Nephron progenitor cell (in vitro differentiated cells): Measurements from ENCODE around the gene C2orf69.
"Not testable (repeated sequence)": the region's sequence is repeated elsewhere in the genome, so short reads cannot be mapped to it uniquely, and the experiment has no call there.

ENCODE experiments used
- DNase-seq: peaks from one replicate; pipeline ENCODE4 v3.0.0; 2021
- H3K27ac Mint-ChIP-seq: 2 replicates; pipeline ENCODE4 v1.8.0; 2021; ENCODE audit warnings: mild to moderate bottlenecking, moderate library complexity, mixed read lengths
- H3K27me3 Mint-ChIP-seq: 2 replicates; pipeline ENCODE4 v1.8.0; 2021; ENCODE audit warnings: mild to moderate bottlenecking, low read depth, mixed read lengths; ENCODE audit not compliant: poor library complexity
- H3K36me3 Mint-ChIP-seq: 2 replicates; pipeline ENCODE4 v1.8.0; 2021; ENCODE audit warnings: low read depth, mixed read lengths
- H3K4me1 Mint-ChIP-seq: 2 replicates; pipeline ENCODE4 v1.8.0; 2021; ENCODE audit warnings: mixed read lengths
- H3K4me3 Mint-ChIP-seq: 2 replicates; pipeline ENCODE4 v1.8.0; 2021; ENCODE audit warnings: mild to moderate bottlenecking, moderate library complexity, mixed read lengths
- H3K9me3 Mint-ChIP-seq: 2 replicates; pipeline ENCODE4 v1.8.0; 2021; ENCODE audit warnings: mild to moderate bottlenecking, moderate library complexity, mixed read lengths
- TF ChIP-seq, protein P1 (sequence below): fragments of 200-600 bp; sonication (generic); IDR thresholded peaks from 2 replicates; pipeline ENCODE4 v1.5.0; 2021; ENCODE audit warnings: antibody characterized with exemption

C2orf69 gene

DNA sequence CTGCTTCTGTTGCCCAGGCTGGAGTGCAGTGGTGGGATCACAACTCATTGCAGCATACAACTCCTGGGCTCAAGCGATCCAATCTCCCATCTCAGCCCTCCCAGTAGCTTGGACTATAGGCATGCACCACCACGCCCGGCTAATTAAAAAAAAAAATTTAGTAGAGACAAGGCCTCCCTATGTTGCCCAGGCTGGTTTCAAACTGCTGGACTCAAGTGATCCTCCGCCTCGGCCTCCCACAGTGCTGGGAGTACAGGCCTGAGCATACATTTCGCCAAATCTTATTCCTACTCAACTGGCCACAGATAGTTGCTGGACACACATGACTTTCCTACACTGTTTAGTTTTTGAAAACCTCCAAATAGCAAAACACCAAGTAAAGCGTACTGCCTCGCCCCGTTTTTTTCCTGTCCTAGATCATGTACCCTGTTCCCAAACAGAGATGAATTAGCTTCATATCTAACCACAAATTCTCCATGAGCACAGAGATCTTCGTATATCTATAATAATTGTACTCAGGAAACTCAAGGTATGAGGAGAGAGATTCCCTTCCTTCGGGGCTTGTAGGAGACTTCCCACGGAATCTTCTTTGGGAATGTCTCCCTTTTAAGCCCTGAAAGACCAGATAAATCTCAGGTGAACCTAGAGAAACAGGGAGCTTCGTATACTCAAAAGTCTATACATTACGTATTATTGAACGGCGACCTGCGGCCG lies 598 bp upstream of the C2orf69 start:
- Mint-ChIP-seq H3K9me3 (peaks cover 9% of the 10 kb centered on the region), H3K4me1 (peaks cover 32% of the 10 kb centered on the region), H3K36me3 (peaks cover 22% of the 10 kb centered on the region), H3K27ac (peak overlapping the region; percentile 94), H3K27me3 (peaks cover 4% of the 10 kb centered on the region), H3K4me3 (peak overlapping the region; percentile 96)
- TF ChIP-seq, protein P1, sequence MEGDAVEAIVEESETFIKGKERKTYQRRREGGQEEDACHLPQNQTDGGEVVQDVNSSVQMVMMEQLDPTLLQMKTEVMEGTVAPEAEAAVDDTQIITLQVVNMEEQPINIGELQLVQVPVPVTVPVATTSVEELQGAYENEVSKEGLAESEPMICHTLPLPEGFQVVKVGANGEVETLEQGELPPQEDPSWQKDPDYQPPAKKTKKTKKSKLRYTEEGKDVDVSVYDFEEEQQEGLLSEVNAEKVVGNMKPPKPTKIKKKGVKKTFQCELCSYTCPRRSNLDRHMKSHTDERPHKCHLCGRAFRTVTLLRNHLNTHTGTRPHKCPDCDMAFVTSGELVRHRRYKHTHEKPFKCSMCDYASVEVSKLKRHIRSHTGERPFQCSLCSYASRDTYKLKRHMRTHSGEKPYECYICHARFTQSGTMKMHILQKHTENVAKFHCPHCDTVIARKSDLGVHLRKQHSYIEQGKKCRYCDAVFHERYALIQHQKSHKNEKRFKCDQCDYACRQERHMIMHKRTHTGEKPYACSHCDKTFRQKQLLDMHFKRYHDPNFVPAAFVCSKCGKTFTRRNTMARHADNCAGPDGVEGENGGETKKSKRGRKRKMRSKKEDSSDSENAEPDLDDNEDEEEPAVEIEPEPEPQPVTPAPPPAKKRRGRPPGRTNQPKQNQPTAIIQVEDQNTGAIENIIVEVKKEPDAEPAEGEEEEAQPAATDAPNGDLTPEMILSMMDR, result no peak
- no peak for DNase-seq

DNA sequence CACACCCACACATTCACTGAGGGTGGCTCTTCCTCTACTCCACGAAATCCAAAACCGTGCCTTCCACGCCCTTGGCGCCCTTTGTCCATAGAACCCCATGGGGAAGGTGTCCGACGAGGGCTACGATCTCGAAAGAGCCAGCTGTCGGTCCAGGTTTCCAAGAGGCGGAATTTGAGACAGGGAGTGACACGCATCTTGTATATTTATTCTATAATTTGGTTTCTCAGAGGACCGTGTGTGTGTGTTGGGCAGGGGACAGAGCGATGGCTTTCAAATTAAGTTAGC lies 726 bp downstream of the C2orf69 start:
- H3K36me3 Mint-ChIP-seq, result peaks cover 35% of the 10 kb centered on the region
- peak overlapping the region; percentile 99 for H3K27ac Mint-ChIP-seq
- DNase-seq, result no peak
- H3K4me1 Mint-ChIP-seq, result peaks cover 32% of the 10 kb centered on the region
- peaks cover 3% of the 10 kb centered on the region for H3K27me3 Mint-ChIP-seq
- H3K9me3 Mint-ChIP-seq, result peaks cover 23% of the 10 kb centered on the region
- peak overlapping the region; percentile 96 for H3K4me3 Mint-ChIP-seq
- TF ChIP-seq, protein P1, result no peak

DNA sequence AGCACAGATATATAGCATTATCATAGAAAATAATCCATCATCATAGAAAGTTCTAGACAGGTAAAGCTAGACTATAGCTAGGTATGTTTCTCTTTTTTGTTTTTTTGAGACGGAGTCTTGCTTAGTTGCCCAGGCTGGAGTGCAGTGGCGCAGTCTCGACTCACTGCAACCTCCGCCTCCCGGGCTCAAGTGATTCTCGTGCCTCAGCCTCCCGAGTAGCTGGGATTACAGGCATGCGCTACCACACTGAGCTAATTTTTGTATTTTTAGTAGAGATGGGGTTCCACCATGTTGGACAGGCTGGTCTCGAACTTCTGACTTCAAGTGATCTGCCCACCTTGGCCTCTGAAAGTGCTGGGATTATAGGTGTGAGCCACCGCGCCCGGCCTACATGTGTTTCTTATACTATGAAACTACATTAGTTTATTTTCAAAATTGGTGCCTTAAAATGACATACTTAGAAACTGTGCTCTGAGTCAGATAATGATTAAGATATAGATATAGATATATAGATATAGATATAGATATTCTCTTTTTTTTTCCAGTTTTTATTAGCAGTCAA lies 1.5 kb downstream of the C2orf69 start:
- Mint-ChIP-seq H3K4me3 (peak overlapping the region; percentile 96), H3K4me1 (peaks cover 32% of the 10 kb centered on the region), H3K36me3 (peaks cover 43% of the 10 kb centered on the region), H3K9me3 (peaks cover 31% of the 10 kb centered on the region)
- not testable (repeated sequence) for DNase-seq, H3K27ac Mint-ChIP-seq, H3K27me3 Mint-ChIP-seq

DNA sequence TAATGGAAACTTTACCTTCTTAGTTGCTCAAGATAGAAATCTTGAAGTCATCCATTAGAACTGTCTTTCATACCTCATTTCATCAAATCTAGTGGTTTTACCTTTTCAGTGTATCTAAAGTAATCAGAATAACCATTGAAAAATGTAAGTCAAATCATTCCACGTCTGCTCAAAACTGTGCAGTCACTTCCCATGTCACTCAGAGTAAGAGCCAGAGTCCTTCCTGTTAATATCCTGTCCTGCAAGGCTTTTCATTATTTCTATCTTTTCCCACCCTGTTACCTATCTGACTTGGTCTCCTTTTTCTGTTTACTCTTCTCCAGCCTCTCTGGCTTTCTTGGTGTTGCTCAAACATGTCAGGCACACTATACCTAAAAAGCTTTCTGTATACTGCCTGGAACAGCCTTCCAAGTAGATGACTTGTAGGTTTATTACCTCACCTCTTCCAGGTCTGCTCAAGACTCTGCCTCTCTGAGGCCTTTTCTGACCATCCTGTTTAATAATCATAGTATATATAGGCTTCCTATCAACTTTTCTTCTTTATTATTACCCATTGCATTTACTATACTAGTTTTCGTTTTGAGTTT lies 3.4 kb downstream of the C2orf69 start:
- TF ChIP-seq, protein P1, result no peak
- DNase-seq, result no peak
- Mint-ChIP-seq H3K27me3 (no peaks in the 10 kb centered on the region), H3K27ac (no peak overlapping the region), H3K4me3 (peak overlapping the region; percentile 58), H3K36me3 (peaks cover 61% of the 10 kb centered on the region), H3K9me3 (peaks cover 46% of the 10 kb centered on the region), H3K4me1 (peaks cover 32% of the 10 kb centered on the region)

DNA sequence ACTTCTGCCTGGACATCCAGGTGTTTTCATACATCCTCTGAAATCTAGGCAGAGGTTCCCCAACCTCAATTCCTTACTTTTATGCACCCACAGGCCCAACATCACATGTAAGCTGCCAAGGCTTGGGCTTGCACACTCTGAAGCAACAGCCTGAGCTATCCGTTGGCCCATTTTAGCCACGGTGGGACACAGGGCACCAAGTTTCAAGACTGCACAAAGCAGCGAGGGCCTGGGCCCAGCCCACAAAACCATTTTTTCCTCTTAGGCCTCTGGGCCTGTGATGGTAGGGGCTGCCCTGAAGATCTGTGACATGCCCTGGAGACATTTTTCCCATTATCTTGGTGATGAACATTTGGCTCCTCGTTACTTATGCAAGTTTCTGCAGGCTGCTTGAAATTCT lies 5.9 kb downstream of the C2orf69 start:
- no peak for DNase-seq
- no peak overlapping the region for H3K4me3 Mint-ChIP-seq
- peaks cover 46% of the 10 kb centered on the region for H3K9me3 Mint-ChIP-seq
- H3K27ac Mint-ChIP-seq, result no peak overlapping the region
- H3K4me1 Mint-ChIP-seq, result peaks cover 16% of the 10 kb centered on the region
- peaks cover 79% of the 10 kb centered on the region for H3K36me3 Mint-ChIP-seq
- TF ChIP-seq, protein P1, result no peak
- no peaks in the 10 kb centered on the region for H3K27me3 Mint-ChIP-seq

DNA sequence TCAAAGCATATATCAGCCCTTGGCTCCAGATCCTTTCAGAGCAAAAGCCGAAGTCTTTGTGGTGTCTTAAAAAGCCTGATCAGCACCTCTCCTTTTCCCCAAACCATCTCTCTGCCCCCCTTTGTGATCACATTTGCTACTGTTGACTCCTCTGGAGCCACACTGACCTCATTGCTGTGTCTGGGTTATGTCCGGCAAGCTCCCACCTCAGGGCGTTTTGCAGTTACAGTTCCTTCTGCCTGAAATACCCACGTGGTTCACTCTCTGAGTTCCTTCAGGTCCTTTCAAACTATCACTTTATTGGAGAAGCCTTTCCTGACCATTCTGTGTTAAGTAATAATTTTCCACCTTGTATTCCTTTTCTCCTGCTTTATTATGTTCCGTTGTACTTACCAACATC lies 11.8 kb downstream of the C2orf69 start:
- Mint-ChIP-seq H3K4me3 (no peak overlapping the region), H3K27ac (peak overlapping the region; percentile 95), H3K27me3 (no peaks in the 10 kb centered on the region), H3K4me1 (peaks cover 7% of the 10 kb centered on the region), H3K36me3 (peaks cover 55% of the 10 kb centered on the region), H3K9me3 (peaks cover 13% of the 10 kb centered on the region)
- TF ChIP-seq, protein P1, result no peak
- no peak for DNase-seq
